Measurements from ENCODE around the gene HMGXB3. TPM values are rescaled to one million over a fixed set of nuclear protein-coding genes. Genes with fewer than 3 reads are reported as not detected.
"Not testable (repeated sequence)": the region's sequence is repeated elsewhere in the genome, so short reads cannot be mapped to it uniquely, and the experiment has no call there.

Gene HMGXB3
- total RNA-seq, 1 experiment from 2014 or later = 36.4 TPM

- DNase-seq (ENCODE audit: extremely low read depth, low read depth) = no peak
Observed at GRCh38 chr5:150016537-150016936, 16.0 kb downstream of the HMGXB3 start.

GRCh38 chr5:150017226-150018005 is 16.9 kb downstream of the HMGXB3 start:
- no peak for DNase-seq (ENCODE audit: extremely low read depth, low read depth)

GRCh38 chr5:150020249-150020648 is 19.7 kb downstream of the HMGXB3 start:
- DNase-seq (ENCODE audit: extremely low read depth, low read depth) = no peak

GRCh38 chr5:150021491-150022157 is 21.1 kb downstream of the HMGXB3 start:
- DNase-seq (ENCODE audit: extremely low read depth, low read depth) = no peak

GRCh38 chr5:150022158-150022531 is 21.6 kb downstream of the HMGXB3 start:
- no peak for DNase-seq (ENCODE audit: extremely low read depth, low read depth)

GRCh38 chr5:150022681-150023080 is 22.1 kb downstream of the HMGXB3 start:
- no peak for DNase-seq (ENCODE audit: extremely low read depth, low read depth)

GRCh38 chr5:150023136-150023535 is 22.6 kb downstream of the HMGXB3 start:
- DNase-seq (ENCODE audit: extremely low read depth, low read depth) = no peak

GRCh38 chr5:150024346-150024984 is 23.9 kb downstream of the HMGXB3 start:
- no peak for DNase-seq (ENCODE audit: extremely low read depth, low read depth)

GRCh38 chr5:150026682-150027172 is 26.2 kb downstream of the HMGXB3 start:
- DNase-seq (ENCODE audit: extremely low read depth, low read depth) = no peak

GRCh38 chr5:150028047-150028446 is 27.5 kb downstream of the HMGXB3 start:
- DNase-seq (ENCODE audit: extremely low read depth, low read depth) = not testable (repeated sequence)

- no peak for DNase-seq (ENCODE audit: extremely low read depth, low read depth)
Observed at GRCh38 chr5:150033334-150033733, 32.8 kb downstream of the HMGXB3 start.

GRCh38 chr5:150034662-150035061 is 34.1 kb downstream of the HMGXB3 start:
- no peak for DNase-seq (ENCODE audit: extremely low read depth, low read depth)

- no peak for DNase-seq (ENCODE audit: extremely low read depth, low read depth)
Observed at GRCh38 chr5:150035139-150035895, 34.8 kb downstream of the HMGXB3 start.

GRCh38 chr5:150036513-150036912 is 36.0 kb downstream of the HMGXB3 start:
- no peak for DNase-seq (ENCODE audit: extremely low read depth, low read depth)

- DNase-seq (ENCODE audit: extremely low read depth, low read depth) = no peak
Observed at GRCh38 chr5:150038547-150038946, 38.0 kb downstream of the HMGXB3 start.

- DNase-seq (ENCODE audit: extremely low read depth, low read depth) = no peak
Observed at GRCh38 chr5:150042459-150042858, 41.9 kb downstream of the HMGXB3 start.

- no peak for DNase-seq (ENCODE audit: extremely low read depth, low read depth)
Observed at GRCh38 chr5:150043657-150044328, 43.3 kb downstream of the HMGXB3 start.

GRCh38 chr5:150044329-150044681 is 43.8 kb downstream of the HMGXB3 start:
- DNase-seq (ENCODE audit: extremely low read depth, low read depth) = no peak

GRCh38 chr5:150044712-150045111 is 44.2 kb downstream of the HMGXB3 start:
- no peak for DNase-seq (ENCODE audit: extremely low read depth, low read depth)

GRCh38 chr5:150045549-150045948 is 45.0 kb downstream of the HMGXB3 start:
- no peak for DNase-seq (ENCODE audit: extremely low read depth, low read depth)

Data from NCI-H460 (cell line).